HEK293T (cell line): ENCODE measurements around the gene DDX20.

Experiments
- CTCF ChIA-PET: fragments of 350-600 bp; formaldehyde crosslinking; extraction: SDS; loops from one replicate; lab custom pipeline; 2021; ENCODE audit warnings: antibody characterized with exemption, inconsistent platforms; lab: Yijun Ruan, JAX
- POLR2A ChIA-PET: fragments of 350-600 bp; formaldehyde crosslinking; extraction: SDS; loops from one replicate; lab custom pipeline; 2020; ENCODE audit warnings: antibody characterized with exemption, inconsistent platforms; lab: Yijun Ruan, JAX
- DNase-seq: peaks from one replicate; pipeline ENCODE4 v3.0.0; 2012; ENCODE audit warnings: mixed read lengths; ENCODE audit errors: extremely low spot score
- ARNT ChIP-seq: fragments of 450-650 bp; IDR thresholded peaks from 2 replicates; pipeline ENCODE4 v1.6.1; 2017; ENCODE audit warnings: mild to moderate bottlenecking
- BHLHE40 ChIP-seq: fragments of 450-650 bp; IDR thresholded peaks from 2 replicates; pipeline ENCODE4 v1.6.1; 2016; ENCODE audit warnings: mild to moderate bottlenecking, moderate library complexity, borderline replicate concordance
- CTBP1 ChIP-seq: fragments of 450-650 bp; IDR thresholded peaks from 2 replicates; pipeline ENCODE4 v1.6.1; 2016; ENCODE audit warnings: borderline replicate concordance
- ELF4 ChIP-seq: fragments of 450-650 bp; IDR thresholded peaks from 2 replicates; pipeline ENCODE4 v1.6.1; 2017; ENCODE audit warnings: antibody characterized with exemption
- FOXA1 ChIP-seq: fragments of 450-650 bp; IDR thresholded peaks from 2 replicates; pipeline ENCODE4 v1.6.1; 2016; ENCODE audit warnings: mild to moderate bottlenecking
- FOXK2 ChIP-seq: fragments of 450-650 bp; IDR thresholded peaks from 2 replicates; pipeline ENCODE4 v1.6.1; 2016; ENCODE audit warnings: mild to moderate bottlenecking
- FOXM1 ChIP-seq: fragments of 450-650 bp; IDR thresholded peaks from 2 replicates; pipeline ENCODE4 v1.6.1; 2017; ENCODE audit warnings: mild to moderate bottlenecking, borderline replicate concordance
- HDGF ChIP-seq: fragments of 450-650 bp; IDR thresholded peaks from 2 replicates; pipeline ENCODE4 v1.6.1; 2017; ENCODE audit warnings: antibody characterized with exemption, borderline replicate concordance
- L3MBTL2 ChIP-seq: fragments of 450-650 bp; conservative IDR thresholded peaks from 2 replicates; pipeline ENCODE4 v1.6.1; 2016; ENCODE audit warnings: mild to moderate bottlenecking
- LEF1 ChIP-seq: fragments of 450-650 bp; IDR thresholded peaks from 2 replicates; pipeline ENCODE4 v1.6.1; 2017; ENCODE audit warnings: mild to moderate bottlenecking, borderline replicate concordance
- NFRKB ChIP-seq: fragments of 450-650 bp; IDR thresholded peaks from 2 replicates; pipeline ENCODE4 v1.6.1; 2016; ENCODE audit warnings: mild to moderate bottlenecking, moderate library complexity
- SP1 ChIP-seq: fragments of 450-650 bp; IDR thresholded peaks from 2 replicates; pipeline ENCODE4 v1.6.1; 2017
- SUZ12 ChIP-seq: fragments of 450-650 bp; IDR thresholded peaks from 2 replicates; pipeline ENCODE4 v1.6.1; 2016; ENCODE audit warnings: mild to moderate bottlenecking
- TARDBP ChIP-seq: fragments of 450-650 bp; IDR thresholded peaks from 2 replicates; pipeline ENCODE4 v1.6.1; 2016
- ZNF384 ChIP-seq: fragments of 450-650 bp; IDR thresholded peaks from 2 replicates; pipeline ENCODE4 v1.6.1; 2016
- TF ChIP-seq, protein P1 (sequence below): fragments of 450-650 bp; IDR thresholded peaks from 2 replicates; pipeline ENCODE4 v1.6.1; 2016

Gene DDX20

GRCh38 chr1:111784273-111784901, 28.7 kb downstream of the DDX20 start:
- DNase-seq, result no peak
- POLR2A ChIA-PET, result no interaction called here
- no peak for TF ChIP-seq FOXA1
- TF ChIP-seq, protein P1, sequence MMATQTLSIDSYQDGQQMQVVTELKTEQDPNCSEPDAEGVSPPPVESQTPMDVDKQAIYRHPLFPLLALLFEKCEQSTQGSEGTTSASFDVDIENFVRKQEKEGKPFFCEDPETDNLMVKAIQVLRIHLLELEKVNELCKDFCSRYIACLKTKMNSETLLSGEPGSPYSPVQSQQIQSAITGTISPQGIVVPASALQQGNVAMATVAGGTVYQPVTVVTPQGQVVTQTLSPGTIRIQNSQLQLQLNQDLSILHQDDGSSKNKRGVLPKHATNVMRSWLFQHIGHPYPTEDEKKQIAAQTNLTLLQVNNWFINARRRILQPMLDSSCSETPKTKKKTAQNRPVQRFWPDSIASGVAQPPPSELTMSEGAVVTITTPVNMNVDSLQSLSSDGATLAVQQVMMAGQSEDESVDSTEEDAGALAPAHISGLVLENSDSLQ, result no peak
- no peak for TF ChIP-seq BHLHE40
- no peak for TF ChIP-seq SP1
- no peak for TF ChIP-seq TARDBP
- TF ChIP-seq FOXM1, result no peak
- no peak for TF ChIP-seq SUZ12
- no peak for TF ChIP-seq NFRKB
- TF ChIP-seq ELF4, result no peak
- no peak for TF ChIP-seq HDGF
- TF ChIP-seq L3MBTL2, result no peak
- no peak for TF ChIP-seq CTBP1
- no peak for TF ChIP-seq ARNT
- TF ChIP-seq LEF1, result no peak
- TF ChIP-seq FOXK2, result no peak
- TF ChIP-seq ZNF384, result no peak
- CTCF ChIA-PET, result no interaction called here

DNA sequence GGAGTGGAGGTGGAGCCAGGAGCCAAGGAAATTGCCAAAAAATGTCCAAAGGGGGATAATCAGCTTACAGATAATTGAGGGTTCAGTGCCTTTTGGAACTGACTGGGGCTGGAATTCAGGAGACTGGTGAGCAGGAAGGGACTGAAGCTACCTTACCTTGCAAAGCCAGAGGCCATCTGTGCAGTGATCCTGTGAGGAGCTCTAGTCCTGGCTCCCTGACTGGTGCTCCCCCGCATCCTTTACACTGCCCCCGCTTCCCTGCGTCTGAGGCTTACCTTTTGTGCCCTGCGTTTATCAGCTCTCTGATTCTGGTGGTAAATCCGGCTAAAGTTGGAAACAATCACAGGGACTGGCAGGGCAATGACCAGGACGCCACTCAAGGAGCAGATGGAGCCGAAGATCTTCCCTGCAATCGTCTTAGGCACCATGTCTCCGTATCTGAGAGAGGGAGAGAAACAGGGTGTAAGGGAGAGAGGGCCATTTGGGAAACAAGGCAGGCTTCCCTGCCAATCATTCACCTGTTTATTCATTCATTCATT, 31.0 kb downstream of the DDX20 start:
- DNase-seq, result no peak
- ChIA-PET POLR2A (no interaction called here), CTCF (interaction anchor here (1.1 kb wide), 1 partner anchor 17 kb away, joined by 3 read pairs; no protein-coding TSS in a partner anchor)
- TF ChIP-seq ARNT, result no peak
- no peak for TF ChIP-seq SP1
- no peak for TF ChIP-seq FOXM1
- TF ChIP-seq HDGF, result no peak
- TF ChIP-seq CTBP1, result no peak
- no peak for TF ChIP-seq NFRKB
- TF ChIP-seq, protein P1, result no peak
- TF ChIP-seq ELF4, result no peak
- no peak for TF ChIP-seq FOXA1
- TF ChIP-seq BHLHE40, result no peak

DNA sequence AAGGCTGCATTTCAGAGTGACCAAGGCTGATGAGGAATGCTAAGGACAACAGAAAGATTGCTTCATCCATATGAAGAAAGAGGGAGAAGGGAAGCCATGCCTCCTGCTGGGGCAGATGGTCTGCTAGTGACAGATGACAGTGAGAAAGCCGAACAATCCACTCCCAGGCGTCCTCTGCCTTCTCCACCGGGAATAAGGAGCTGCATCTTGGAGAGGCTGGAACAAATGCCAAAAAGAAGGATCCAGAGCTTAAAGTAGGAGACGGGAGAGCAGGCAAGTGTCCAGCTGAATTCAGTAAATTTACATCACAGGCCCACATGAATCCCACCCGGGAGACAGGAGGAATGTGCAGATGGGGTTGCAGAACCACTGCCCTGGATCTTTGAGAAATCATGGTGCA, 33.4 kb downstream of the DDX20 start:
- no peak for DNase-seq
- ChIA-PET CTCF (no interaction called here), POLR2A (no interaction called here)
- TF ChIP-seq FOXA1, result no peak
- TF ChIP-seq TARDBP, result no peak
- TF ChIP-seq ARNT, result no peak
- TF ChIP-seq FOXK2, result no peak
- TF ChIP-seq, protein P1, result no peak
- no peak for TF ChIP-seq SUZ12
- no peak for TF ChIP-seq ZNF384
- no peak for TF ChIP-seq HDGF
- no peak for TF ChIP-seq CTBP1
- TF ChIP-seq LEF1, result no peak
- no peak for TF ChIP-seq L3MBTL2
- TF ChIP-seq ELF4, result no peak
- no peak for TF ChIP-seq BHLHE40
- no peak for TF ChIP-seq FOXM1
- TF ChIP-seq SP1, result no peak
- TF ChIP-seq NFRKB, result no peak

GRCh38 chr1:111789666-111790316, 34.1 kb downstream of the DDX20 start:
- POLR2A ChIA-PET, result no interaction called here
- TF ChIP-seq BHLHE40 (no peak), FOXK2 (no peak), L3MBTL2 (no peak)
- no peak for DNase-seq
- CTCF ChIA-PET, result interaction anchor here (0.6 kb wide), 1 partner anchor 376 kb away, joined by 4 read pairs; no protein-coding TSS in a partner anchor

DNA sequence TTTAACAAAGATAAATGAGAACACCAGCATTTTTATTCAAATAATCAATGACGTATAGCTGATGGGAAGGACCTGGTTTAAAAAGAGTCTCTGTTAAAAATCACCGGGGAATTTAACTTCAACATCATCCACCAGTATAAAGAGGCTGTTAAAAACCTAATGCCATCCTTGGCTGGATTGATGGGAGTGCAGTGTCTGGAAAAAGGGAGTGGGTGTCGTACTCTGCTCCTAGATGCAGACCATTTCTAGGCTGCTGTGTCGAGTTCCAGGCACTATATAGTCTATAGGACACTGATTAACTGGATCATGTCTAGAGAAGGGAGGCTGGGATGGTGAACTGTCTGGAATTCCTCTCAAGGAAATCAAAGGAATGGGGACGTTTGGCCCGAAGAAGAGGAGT, 36.1 kb downstream of the DDX20 start:
- DNase-seq, result no peak
- ChIA-PET CTCF (no interaction called here), POLR2A (no interaction called here)
- no peak for TF ChIP-seq SP1
- no peak for TF ChIP-seq ZNF384
- TF ChIP-seq ARNT, result no peak
- no peak for TF ChIP-seq FOXK2
- TF ChIP-seq ELF4, result no peak
- TF ChIP-seq FOXM1, result no peak
- no peak for TF ChIP-seq LEF1
- no peak for TF ChIP-seq SUZ12
- TF ChIP-seq FOXA1, result no peak
- TF ChIP-seq NFRKB, result no peak
- no peak for TF ChIP-seq HDGF

- no peak for DNase-seq
- TF ChIP-seq NFRKB, result no peak
- TF ChIP-seq TARDBP, result no peak
- no peak for TF ChIP-seq ELF4
- TF ChIP-seq SP1, result no peak
- no peak for TF ChIP-seq SUZ12
- no peak for TF ChIP-seq L3MBTL2
- no peak for TF ChIP-seq CTBP1
- no peak for TF ChIP-seq HDGF
- TF ChIP-seq FOXK2, result no peak
- no peak for TF ChIP-seq ARNT
- TF ChIP-seq FOXA1, result no peak
- no peak for TF ChIP-seq LEF1
- TF ChIP-seq BHLHE40, result no peak
- TF ChIP-seq FOXM1, result no peak
- no peak for TF ChIP-seq ZNF384
- TF ChIP-seq, protein P1, result no peak
- CTCF ChIA-PET, result no interaction called here
- POLR2A ChIA-PET, result no interaction called here
These were observed 36.5 kb downstream of the DDX20 start for GRCh38 chr1:111792249-111792648.
